Endothelial cell (in vitro differentiated cells): Measurements from ENCODE around the gene RAC3. TPM values are rescaled to one million over a fixed set of nuclear protein-coding genes. Genes with fewer than 3 reads are reported as not detected.
"Not testable (repeated sequence)": the region's sequence is repeated elsewhere in the genome, so short reads cannot be mapped to it uniquely, and the experiment has no call there.

Experiments used
- DNase-seq: peaks from one replicate; pipeline ENCODE4 v3.0.0; 2021; ENCODE audit warnings: low spot score
- H3K27ac Mint-ChIP-seq: one replicate; pipeline ENCODE4 v1.8.0; 2021; ENCODE audit warnings: mixed read lengths, inconsistent platforms; ENCODE audit not compliant: unreplicated experiment
- H3K27me3 Mint-ChIP-seq: one replicate; pipeline ENCODE4 v1.8.0; 2021; ENCODE audit warnings: mild to moderate bottlenecking, moderate library complexity, mixed read lengths, inconsistent platforms; ENCODE audit not compliant: unreplicated experiment
- H3K36me3 Mint-ChIP-seq: one replicate; pipeline ENCODE4 v1.8.0; 2021; ENCODE audit warnings: mild to moderate bottlenecking, low read depth, mixed read lengths, inconsistent platforms; ENCODE audit not compliant: unreplicated experiment
- H3K4me1 Mint-ChIP-seq: one replicate; pipeline ENCODE4 v1.8.0; 2021; ENCODE audit warnings: mild to moderate bottlenecking, mixed read lengths, inconsistent platforms; ENCODE audit not compliant: unreplicated experiment
- H3K4me3 Mint-ChIP-seq: one replicate; pipeline ENCODE4 v1.8.0; 2021; ENCODE audit warnings: mild to moderate bottlenecking, mixed read lengths, inconsistent platforms; ENCODE audit not compliant: unreplicated experiment
- H3K9me3 Mint-ChIP-seq: one replicate; pipeline ENCODE4 v1.8.0; 2021; ENCODE audit warnings: mixed read lengths, inconsistent platforms; ENCODE audit not compliant: unreplicated experiment
- total RNA-seq: library from RNA; stranded (reverse); fragmentation: NEBNext Ultra II Directional; extraction: Animal tissue kit (Norgen Biotek cat#: 25700); gene quantifications from one replicate; pipeline ENCODE4 v1.2.1, GENCODE V29; 2021; ENCODE audit not compliant: unreplicated experiment
- TF ChIP-seq, protein P1 (sequence below): fragments of 200-600 bp; sonication (generic); IDR thresholded peaks from one replicate; pipeline ENCODE4 v1.5.0; 2021; ENCODE audit warnings: antibody characterized with exemption; ENCODE audit not compliant: unreplicated experiment

RAC3 gene
- total RNA-seq, 1 donor from 2014 or later = 24.0 TPM

DNA sequence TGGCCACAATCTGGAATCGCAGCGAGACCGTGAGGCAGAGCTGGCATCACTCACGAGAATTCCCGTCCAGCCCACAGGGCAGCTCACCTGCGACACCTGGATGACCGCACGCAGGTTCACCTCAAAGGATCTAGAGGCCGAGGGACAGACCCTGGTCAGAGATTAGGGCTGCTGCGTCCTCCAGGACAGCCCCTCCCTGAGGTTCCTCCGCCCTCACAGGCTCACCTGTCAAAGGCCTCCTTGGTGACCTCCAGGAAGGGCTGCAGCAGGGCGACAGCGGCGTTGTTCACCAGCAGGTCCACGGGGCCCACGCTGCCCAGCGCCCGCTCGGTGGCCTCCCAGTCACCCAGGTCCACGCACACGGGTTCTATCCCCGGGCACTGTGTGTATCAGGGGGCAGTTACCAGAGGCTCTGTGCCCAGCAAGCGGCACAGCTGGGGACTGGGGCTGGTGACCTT lies 5.2 kb downstream of the RAC3 start:
- no peak overlapping the region for H3K4me3 Mint-ChIP-seq
- no peak overlapping the region for H3K27ac Mint-ChIP-seq
- H3K9me3 Mint-ChIP-seq = no peaks in the 10 kb centered on the region
- H3K4me1 Mint-ChIP-seq = peaks cover 11% of the 10 kb centered on the region
- peaks cover 18% of the 10 kb centered on the region for H3K27me3 Mint-ChIP-seq
- H3K36me3 Mint-ChIP-seq = peaks cover 6% of the 10 kb centered on the region
- TF ChIP-seq, protein P1, sequence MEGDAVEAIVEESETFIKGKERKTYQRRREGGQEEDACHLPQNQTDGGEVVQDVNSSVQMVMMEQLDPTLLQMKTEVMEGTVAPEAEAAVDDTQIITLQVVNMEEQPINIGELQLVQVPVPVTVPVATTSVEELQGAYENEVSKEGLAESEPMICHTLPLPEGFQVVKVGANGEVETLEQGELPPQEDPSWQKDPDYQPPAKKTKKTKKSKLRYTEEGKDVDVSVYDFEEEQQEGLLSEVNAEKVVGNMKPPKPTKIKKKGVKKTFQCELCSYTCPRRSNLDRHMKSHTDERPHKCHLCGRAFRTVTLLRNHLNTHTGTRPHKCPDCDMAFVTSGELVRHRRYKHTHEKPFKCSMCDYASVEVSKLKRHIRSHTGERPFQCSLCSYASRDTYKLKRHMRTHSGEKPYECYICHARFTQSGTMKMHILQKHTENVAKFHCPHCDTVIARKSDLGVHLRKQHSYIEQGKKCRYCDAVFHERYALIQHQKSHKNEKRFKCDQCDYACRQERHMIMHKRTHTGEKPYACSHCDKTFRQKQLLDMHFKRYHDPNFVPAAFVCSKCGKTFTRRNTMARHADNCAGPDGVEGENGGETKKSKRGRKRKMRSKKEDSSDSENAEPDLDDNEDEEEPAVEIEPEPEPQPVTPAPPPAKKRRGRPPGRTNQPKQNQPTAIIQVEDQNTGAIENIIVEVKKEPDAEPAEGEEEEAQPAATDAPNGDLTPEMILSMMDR = no peak
- no peak for DNase-seq

DNA sequence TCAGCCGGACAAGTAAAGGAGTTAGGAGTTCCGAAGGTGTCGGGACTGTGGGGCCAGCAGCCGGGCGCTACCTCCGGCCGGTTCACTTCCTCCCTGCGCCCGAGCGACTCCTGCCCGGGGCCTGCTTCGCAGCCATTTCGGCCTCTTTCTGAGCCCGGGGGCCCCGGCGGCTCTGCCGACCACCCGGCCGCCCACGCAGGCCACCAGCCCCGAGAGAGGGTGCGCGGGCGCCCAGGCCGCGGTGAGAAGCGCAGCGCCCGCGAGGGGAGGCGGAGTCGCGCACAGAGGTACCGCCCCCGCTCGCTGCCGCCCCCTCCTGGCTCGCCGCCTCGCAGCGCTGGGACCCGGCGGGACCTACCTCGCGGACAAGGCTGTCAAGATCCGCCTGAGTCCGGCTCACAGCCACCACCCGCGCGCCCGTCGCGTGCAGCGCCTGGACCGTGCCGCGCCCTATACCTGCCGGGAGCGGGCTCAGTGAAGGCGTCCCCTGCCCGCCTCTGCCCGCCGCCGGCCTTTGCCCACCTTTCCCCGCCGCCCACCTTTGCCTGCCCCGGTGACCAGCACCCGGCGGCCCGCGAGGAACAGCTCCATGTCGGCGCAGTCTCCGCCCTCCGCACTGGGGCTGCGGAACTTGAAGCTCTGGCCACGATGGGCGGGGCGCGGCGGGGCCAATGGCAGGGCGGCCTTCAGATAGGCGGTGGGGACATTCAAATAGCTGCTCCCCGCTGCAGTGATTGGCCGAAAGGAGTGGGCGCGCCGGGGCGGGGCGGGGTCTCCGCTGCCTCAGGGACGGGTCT lies 5.8 kb downstream of the RAC3 start, which contains the start of gene DCXR:
Gene DCXR (minus strand): TSS at position 606 of the 797 bp plus-strand sequence. CDS start 15 bp downstream, at position 591.
- Mint-ChIP-seq H3K4me3 (peak within 1 kb of the TSS; percentile 89), H3K27ac (no peak within 1 kb of the TSS), H3K27me3 (peaks cover 20% of the 10 kb centered on the region), H3K4me1 (peaks cover 11% of the 10 kb centered on the region), H3K9me3 (no peaks in the 10 kb centered on the region), H3K36me3 (peaks cover 6% of the 10 kb centered on the region)
- DNase-seq = peak; percentile 96
- TF ChIP-seq, protein P1 = peak; percentile 75

DNA sequence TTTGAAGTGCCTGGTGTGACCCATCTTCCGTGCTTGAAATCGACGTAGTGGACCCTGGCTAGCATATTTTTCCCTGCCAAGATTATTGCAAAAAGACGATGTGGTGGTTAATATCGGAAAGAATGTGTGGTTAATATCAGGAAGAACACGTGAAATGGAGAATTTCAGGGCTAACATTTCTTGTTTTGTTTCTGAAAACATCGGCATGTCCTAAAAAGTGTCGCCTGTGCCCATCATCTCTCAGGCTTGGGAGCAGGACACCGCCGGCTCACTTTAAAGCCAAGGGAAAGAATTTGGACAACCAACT lies 6.4 kb downstream of the RAC3 start:
- no peaks in the 10 kb centered on the region for H3K9me3 Mint-ChIP-seq
- H3K4me3 Mint-ChIP-seq = peak overlapping the region; percentile 89
- no peak overlapping the region for H3K27ac Mint-ChIP-seq
- peaks cover 11% of the 10 kb centered on the region for H3K4me1 Mint-ChIP-seq
- peaks cover 6% of the 10 kb centered on the region for H3K36me3 Mint-ChIP-seq
- TF ChIP-seq, protein P1 = no peak
- no peak for DNase-seq
- peaks cover 22% of the 10 kb centered on the region for H3K27me3 Mint-ChIP-seq

DNA sequence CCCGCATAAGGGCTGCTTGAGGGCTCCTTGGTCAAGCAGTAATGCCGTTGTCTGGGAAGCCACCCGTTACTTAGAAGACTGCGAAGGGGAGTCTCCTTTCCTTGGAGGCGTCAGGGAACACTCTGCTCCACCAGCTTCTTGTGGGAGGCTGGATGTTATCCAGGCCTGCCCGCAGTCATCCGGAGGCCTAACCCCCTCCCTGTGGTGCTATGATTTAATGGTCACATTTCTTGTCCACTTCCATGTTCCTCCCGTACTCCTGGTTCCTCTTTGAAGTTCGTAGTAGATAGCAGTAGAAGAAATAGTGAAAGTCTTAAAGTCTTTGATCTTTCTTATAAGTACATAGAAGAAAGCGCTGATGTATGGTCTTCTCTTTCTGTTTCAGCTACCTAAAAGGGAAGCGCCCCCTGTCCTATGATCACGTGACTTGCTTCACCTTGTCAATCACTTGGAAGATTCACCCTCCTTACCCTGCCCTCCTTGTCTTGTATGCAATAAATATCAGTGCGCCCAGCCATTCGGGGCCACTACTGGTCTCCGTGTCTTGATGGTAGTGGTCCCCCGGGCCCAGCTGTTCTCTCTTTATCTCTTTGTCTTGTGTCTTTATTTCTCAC lies 7.4 kb downstream of the RAC3 start:
- not testable (repeated sequence) for H3K36me3 Mint-ChIP-seq, H3K4me3 Mint-ChIP-seq, H3K9me3 Mint-ChIP-seq, H3K27ac Mint-ChIP-seq, DNase-seq
- H3K4me1 Mint-ChIP-seq = peaks cover 11% of the 10 kb centered on the region
- H3K27me3 Mint-ChIP-seq = peaks cover 18% of the 10 kb centered on the region

DNA sequence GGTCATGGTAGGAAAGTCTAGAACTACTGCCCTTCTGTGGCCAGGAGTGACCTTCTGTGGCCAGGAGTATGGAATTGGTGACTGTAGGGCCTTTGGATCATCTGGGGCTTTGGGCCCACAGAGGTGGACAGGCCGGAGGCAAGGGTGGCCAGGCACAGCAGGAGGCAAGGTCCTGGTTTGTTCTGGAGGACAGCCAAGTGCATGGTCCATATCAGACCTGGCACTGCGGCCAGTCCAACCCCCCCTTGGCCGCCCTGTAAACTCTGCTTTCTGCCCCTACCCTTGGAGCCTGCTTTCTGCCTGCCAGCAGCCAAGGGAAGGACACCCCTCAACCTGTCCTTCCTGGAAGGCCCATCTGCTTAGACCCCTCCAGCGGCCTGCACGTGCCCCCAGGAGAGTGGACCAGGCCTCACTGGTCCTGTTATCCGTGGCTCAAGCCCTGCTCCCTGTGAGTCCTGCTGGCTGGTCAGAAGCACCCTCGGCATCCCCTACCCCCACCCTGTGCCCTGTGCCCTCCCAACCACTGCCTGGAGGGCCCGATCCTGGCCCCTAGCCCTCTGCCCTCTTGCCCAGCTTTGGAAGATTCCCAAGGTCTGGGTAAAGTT lies 8.3 kb downstream of the RAC3 start:
- Mint-ChIP-seq H3K4me3 (no peak overlapping the region), H3K36me3 (peaks cover 6% of the 10 kb centered on the region), H3K27ac (no peak overlapping the region), H3K27me3 (peaks cover 18% of the 10 kb centered on the region), H3K4me1 (peaks cover 11% of the 10 kb centered on the region), H3K9me3 (no peaks in the 10 kb centered on the region)
- no peak for DNase-seq
- TF ChIP-seq, protein P1 = no peak
